ENCODE results near the gene CAMTA1.

DNA sequence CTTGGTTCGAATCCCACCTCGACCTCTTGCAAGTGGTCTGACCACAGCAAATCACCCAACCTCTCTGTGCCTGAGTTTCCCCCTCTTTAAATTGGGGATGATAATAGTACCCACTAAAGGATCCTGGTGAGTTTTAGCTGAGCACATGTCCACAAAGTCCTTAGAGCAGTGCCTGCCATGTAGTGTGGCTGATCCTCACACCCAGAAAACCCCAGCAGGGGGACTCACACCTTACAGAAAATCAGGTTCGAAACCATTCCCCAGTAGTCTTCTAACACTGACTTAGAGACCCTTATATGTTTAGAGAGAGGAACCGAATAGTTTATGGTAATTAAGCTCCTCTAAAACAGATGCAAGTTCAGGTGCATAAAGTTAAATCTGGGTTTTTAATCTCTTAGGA lies 89.0 kb downstream of the CAMTA1 start:
- TF ChIP-seq, protein P1, sequence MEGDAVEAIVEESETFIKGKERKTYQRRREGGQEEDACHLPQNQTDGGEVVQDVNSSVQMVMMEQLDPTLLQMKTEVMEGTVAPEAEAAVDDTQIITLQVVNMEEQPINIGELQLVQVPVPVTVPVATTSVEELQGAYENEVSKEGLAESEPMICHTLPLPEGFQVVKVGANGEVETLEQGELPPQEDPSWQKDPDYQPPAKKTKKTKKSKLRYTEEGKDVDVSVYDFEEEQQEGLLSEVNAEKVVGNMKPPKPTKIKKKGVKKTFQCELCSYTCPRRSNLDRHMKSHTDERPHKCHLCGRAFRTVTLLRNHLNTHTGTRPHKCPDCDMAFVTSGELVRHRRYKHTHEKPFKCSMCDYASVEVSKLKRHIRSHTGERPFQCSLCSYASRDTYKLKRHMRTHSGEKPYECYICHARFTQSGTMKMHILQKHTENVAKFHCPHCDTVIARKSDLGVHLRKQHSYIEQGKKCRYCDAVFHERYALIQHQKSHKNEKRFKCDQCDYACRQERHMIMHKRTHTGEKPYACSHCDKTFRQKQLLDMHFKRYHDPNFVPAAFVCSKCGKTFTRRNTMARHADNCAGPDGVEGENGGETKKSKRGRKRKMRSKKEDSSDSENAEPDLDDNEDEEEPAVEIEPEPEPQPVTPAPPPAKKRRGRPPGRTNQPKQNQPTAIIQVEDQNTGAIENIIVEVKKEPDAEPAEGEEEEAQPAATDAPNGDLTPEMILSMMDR (IDR thresholded peaks at IDR 0.05): no peak
- TF ChIP-seq POLR2A (IDR thresholded peaks at IDR 0.05): no peak
- no peak for TF ChIP-seq POLR2AphosphoS5 (IDR thresholded peaks at IDR 0.05)

All from upper lobe of left lung (tissue), 4 donors.